ENCODE results near the gene SOX10.
"Not testable (repeated sequence)": the region's sequence is repeated elsewhere in the genome, so short reads cannot be mapped to it uniquely, and the experiment has no call there.

Gene SOX10

GRCh38 chr22:37967637-37968451, 16.5 kb downstream of the SOX10 start:
- TF ChIP-seq, protein P1, sequence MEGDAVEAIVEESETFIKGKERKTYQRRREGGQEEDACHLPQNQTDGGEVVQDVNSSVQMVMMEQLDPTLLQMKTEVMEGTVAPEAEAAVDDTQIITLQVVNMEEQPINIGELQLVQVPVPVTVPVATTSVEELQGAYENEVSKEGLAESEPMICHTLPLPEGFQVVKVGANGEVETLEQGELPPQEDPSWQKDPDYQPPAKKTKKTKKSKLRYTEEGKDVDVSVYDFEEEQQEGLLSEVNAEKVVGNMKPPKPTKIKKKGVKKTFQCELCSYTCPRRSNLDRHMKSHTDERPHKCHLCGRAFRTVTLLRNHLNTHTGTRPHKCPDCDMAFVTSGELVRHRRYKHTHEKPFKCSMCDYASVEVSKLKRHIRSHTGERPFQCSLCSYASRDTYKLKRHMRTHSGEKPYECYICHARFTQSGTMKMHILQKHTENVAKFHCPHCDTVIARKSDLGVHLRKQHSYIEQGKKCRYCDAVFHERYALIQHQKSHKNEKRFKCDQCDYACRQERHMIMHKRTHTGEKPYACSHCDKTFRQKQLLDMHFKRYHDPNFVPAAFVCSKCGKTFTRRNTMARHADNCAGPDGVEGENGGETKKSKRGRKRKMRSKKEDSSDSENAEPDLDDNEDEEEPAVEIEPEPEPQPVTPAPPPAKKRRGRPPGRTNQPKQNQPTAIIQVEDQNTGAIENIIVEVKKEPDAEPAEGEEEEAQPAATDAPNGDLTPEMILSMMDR (conservative IDR thresholded peaks at IDR 0.05; ENCODE audit: low read length), result no peak
- no peak for DNase-seq (ENCODE audit: low read depth)
- no peak overlapping the region for H3K4me3 ChIP-seq (ENCODE audit: low read length)

DNA sequence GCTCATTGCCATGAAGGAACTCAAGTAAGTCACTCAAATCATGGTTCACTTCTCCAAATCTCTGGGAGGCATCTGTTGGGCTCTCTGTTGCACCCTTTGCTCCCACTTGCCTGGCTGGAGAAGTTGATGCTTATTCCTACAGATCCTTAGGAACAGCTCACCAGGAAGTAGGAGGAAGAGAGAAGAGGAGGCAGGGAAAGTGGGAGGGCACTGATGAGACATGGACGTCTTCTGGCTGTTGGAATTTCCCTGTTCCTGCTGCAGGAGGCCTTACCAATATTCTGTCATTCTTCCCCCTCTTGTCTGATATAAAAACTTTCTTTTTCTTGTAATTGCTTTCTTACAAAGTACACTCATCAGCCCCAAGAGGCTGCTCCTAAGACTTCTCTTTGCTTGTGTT, 17.2 kb downstream of the SOX10 start:
- TF ChIP-seq, protein P1 (conservative IDR thresholded peaks at IDR 0.05; ENCODE audit: low read length), result no peak
- no peak overlapping the region for H3K4me3 ChIP-seq (ENCODE audit: low read length)
- no peak for DNase-seq (ENCODE audit: low read depth)

DNA sequence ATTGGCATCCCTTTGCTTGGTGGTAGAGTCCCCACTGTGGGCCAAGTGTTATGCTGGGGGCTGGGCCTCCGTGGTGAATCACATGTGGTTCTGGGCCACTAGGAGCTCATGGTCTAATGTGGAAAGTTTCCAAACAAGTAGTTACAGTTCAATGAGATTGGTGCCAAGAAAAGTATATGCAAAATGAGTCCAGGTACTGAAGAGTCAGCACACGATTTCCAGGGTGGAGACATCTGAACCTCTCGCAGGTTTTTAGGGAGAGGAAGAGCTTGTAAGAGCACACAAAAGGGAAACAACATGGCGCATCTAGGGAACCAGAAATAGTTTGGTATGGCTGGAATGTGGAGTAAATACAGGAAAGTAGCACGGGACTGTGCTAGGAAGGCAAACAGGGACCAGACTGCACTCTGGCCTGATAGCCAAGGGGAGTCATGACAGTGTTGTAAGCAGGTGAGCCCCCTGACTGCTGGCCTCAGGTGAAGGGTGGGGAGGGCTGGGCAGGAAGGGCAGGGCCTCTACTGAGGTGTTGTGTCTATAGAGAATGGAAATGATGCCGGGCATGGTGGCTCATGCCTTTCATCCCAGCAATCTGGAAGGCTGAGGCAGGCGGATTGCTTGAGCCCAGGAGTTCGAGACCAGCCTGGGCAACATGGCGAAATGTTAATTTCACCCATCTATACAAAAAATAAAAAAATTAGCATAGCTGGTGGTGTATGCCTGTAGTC, 18.3 kb downstream of the SOX10 start:
- TF ChIP-seq, protein P1 (conservative IDR thresholded peaks at IDR 0.05; ENCODE audit: low read length), result no peak
- no peak overlapping the region for H3K4me3 ChIP-seq (ENCODE audit: low read length)
- peak; percentile 29 for DNase-seq (ENCODE audit: low read depth)

DNA sequence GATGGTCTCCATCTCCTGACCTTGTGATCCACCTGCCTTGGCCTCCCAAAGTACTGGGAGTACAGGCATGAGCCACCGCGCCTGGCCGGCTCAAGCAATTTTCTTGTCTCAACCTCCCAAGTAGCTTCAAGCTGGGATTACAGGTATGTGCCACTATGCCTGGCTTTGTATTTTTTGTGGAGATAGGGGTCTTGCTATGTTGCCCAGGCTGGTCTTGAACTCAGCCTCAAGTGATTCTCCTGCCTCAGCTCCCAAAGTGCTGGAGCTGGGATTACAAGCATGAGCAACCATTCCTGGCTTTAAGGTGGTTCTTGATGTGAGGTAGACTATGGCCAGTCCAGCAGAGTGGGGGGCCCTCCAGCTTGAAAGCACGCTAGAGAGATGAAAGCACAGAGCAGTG, 23.3 kb downstream of the SOX10 start:
- no peak overlapping the region for H3K4me3 ChIP-seq (ENCODE audit: low read length)
- TF ChIP-seq, protein P1 (conservative IDR thresholded peaks at IDR 0.05; ENCODE audit: low read length), result no peak
- no peak for DNase-seq (ENCODE audit: low read depth)

DNA sequence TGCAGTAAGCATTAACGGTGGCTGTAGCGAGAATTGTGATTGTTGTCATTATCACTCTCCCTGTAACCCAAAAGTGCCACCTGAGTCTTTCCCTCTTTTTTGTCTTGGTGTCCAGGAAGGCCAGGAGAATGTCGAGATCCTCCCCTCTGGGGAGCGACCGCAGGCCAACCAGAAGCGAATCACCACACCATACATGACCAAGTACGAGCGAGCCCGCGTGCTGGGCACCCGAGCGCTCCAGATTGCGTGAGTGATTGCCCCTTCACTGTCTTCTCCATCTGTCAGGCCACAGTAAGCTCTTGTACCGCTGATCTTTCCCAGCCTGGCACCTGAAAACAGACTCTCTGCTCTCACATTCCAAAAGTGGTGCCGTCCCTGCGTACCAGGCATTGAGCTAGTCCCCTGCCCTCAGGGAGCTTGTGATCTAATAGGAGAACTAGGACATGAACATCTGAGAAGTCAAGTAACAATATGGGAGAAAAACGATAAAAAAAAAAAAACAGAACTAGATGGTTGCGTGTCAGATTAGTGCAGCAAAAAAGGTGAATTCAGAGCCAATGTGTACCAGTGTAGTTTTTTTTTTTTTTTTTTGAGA, 25.0 kb downstream of the SOX10 start:
- no peak overlapping the region for H3K4me3 ChIP-seq (ENCODE audit: low read length)
- TF ChIP-seq, protein P1 (conservative IDR thresholded peaks at IDR 0.05; ENCODE audit: low read length), result no peak
- DNase-seq (ENCODE audit: low read depth), result no peak

DNA sequence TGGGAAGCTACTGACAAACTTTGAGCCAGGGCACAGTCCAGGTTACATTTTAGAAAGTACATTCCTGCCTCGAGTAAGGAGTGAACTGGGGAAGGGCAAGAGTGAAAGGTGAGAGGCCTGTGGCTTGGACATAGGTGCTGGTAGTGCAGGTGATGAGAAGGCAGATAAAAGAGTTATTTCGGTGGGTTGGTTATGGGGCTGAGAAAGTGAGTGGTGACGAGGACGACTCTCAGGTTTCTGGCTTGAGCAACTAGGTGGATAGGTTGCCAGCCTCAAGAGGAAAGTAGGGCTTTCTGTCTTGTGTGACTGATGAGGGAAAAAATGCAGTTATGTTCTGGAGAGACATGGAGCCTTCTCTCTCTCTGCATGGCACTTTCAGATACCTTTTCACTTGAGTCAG, 27.1 kb downstream of the SOX10 start:
- H3K4me3 ChIP-seq (ENCODE audit: low read length), result no peak overlapping the region
- TF ChIP-seq, protein P1 (conservative IDR thresholded peaks at IDR 0.05; ENCODE audit: low read length), result no peak

DNA sequence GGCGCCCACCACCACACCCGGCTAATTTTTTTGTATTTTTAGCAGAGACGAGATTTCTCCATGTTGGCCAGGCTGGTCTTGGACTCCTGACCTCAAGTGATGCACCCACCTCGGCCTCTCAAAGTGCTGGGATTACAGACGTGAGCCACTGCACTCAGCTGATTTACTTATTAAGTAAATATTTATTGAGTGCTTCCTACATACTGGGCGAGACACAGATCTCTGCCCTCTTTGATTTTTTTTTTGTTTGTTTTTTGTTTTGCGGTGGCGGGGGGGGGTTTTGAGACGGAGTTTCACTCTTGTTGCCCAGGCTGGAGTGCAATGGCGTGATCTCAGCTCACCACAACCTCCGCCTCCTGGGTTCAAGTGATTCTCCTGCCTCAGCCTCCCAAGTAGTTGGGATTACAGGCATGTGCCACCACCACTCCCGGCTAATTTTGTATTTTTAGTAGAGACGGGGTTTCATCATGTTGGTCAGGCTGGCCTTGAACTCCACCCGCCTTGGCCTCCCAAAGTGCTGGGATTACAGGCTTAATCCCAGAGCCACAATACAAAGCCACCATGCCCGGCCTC, 28.4 kb downstream of the SOX10 start:
- not testable (repeated sequence) for DNase-seq (ENCODE audit: low read depth)

More for the DNA sequence above, 27.1 kb downstream of the SOX10 start:
- no peak for DNase-seq (ENCODE audit: low read depth)

More for the DNA sequence above, 28.4 kb downstream of the SOX10 start:
- H3K4me3 ChIP-seq (ENCODE audit: low read length), result not testable (repeated sequence)

All from AG10803 (cell line).